NCI-H82 (cell line): ENCODE measurements around the gene IYD.
"Not testable (repeated sequence)": the region's sequence is repeated elsewhere in the genome, so short reads cannot be mapped to it uniquely, and the experiment has no call there.

Experiments
- DNase-seq: peaks from one replicate; lab custom pipeline; 2025; lab: John Stamatoyannopoulos, UW

The IYD gene

DNA sequence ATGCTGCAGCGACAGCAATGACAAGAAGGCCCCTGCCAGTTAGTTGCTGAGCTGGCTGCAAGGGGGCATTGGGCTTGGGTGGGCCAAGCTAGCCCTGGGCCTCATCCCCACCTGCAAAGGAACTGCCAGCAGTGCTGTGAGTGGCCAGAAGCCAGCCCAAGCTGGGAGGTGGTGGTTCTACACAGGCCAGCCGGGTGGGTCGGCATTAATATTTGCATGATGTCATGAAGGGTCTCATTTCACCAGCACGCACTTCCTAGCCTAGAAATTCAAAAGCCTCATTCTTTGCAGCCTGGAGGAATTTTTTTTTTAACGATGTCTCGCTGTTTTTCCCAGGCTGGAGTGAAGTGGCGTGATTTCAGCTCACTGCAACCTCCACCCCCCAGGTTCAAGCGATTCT, 62.0 kb downstream of the IYD start:
- no peak for DNase-seq

DNA sequence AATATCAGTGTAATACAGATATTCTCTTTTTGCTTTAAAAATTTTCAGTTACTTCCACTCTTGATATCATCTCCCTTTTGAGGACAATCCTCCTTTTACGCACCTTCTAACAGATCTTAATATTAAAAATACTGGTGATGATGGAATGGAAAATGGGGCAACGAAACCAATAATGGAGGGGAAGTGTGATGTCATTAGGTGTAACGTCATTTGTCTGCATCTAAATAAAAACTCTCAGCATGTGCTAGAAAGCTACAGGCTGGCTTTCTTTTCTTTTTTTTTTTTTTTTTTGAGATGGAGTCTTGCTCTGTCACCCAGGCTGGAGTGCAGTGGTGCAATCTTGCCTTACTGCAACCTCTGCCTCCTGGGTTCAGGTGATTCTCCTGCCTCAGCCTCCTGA, 66.5 kb downstream of the IYD start:
- DNase-seq: no peak

DNA sequence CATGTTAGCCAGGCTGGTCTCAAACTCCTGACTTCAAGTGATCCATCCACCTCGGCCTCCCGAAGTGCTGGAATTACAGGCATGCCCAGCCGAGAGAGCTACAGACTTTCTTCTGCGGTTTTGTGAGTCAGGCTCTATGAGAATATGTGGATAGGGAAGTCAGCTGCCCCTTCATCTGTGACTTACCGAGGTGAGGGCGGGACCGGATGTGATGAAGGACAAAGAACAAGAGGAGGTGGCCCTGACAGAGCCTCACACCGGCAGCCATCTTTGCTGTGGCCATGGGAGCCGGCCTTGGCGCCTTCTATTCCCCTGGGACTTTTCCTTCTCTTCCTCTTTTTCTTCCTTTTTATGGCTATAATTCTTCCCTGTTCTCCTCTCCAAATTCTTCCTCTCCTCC, 67.0 kb downstream of the IYD start:
- no peak for DNase-seq

DNA sequence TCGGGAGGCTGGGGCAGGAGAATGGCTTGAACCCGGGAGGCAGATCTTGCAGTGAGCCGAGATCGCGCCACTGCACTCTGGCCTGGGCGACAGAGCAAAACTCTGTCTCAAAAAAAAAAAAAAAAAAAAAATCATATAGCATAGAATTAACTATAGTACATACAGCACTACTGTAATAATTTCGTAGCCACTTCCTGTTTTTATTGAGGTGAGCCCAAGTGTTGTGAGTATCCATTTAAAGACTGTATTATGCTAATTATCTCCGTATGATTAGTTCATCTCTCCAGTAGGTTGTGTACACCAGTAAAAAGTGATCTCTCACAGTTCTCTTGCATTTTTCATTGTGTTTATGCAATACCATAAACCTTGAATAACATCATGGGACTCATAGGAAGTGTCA, 70.6 kb downstream of the IYD start:
- DNase-seq: no peak

DNA sequence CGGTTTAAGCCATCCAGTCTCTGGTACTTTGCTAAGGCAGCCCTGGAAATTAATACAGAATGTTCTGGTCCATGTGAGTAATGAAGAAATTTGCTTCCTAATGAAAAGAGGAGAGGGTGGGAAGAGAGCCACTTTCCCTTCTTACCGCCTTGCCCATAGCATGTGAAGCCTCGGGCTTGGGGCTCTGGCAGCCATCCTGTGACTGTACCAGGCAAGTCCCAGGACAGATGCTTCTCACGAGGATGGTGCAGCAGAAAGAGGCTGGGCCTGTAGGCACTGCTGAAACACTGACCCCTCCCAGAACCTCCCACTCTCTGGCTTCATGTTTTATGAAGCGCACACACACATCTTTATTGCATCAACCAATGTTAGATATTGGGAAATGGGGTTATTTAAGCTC, 74.8 kb downstream of the IYD start:
- DNase-seq: no peak

DNA sequence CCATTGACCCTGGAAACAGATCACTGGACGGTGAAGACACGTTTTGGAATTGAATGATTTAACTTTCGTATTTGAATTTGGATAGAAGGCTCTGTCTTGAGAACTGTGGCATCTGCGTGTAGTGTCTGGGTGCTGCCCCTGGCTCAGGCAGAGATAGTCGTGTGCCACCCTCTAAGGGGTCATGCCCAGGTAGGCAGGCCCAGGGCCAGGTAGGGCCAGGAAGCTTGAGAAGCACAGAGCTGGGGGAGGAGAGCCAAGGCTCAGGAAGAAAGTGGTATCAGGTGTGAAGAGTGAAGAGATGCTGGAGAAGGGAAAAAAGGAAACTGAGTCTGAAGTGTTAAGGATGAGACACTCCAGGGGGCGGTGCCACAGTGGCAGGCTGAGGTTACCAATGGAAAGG, 75.5 kb downstream of the IYD start:
- DNase-seq: no peak

DNA sequence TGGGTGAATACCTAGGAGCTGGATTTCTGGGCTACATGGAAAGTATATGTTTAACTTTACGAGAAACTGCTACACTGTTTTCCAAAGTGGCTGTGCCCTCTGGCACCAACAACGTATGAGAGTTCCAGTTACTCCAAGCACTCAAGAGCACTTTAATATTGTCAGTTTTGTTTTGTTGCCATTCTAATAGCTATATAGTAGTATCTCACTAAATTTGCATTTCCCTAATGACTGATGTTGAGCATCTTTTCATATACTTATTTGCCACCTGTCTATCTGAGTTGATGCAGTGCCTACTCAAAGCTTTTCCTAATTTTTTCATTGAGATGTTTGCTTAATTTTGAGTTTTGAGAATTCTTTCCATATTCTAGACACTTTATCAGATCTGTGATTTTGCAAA, 76.7 kb downstream of the IYD start:
- DNase-seq: no peak

DNA sequence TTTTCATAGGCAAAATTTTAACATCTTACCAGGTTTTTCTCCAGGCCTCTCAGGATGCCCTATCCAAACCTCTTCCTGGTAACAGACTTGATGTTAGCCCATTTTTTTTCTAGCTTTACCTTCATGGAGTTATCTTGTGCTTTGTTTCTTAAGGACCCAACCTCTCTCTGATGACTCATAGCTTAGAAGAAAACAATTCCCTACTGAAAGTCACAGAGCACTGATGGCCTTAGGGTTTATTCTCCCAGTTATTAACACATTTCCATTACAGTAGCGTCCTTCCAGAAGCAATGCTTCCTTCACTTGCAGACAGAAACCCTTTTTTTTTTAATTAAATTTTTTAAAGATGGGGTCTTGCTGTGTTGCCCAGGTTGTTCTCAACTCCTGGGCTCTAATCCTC, 79.4 kb downstream of the IYD start:
- no peak for DNase-seq

DNA sequence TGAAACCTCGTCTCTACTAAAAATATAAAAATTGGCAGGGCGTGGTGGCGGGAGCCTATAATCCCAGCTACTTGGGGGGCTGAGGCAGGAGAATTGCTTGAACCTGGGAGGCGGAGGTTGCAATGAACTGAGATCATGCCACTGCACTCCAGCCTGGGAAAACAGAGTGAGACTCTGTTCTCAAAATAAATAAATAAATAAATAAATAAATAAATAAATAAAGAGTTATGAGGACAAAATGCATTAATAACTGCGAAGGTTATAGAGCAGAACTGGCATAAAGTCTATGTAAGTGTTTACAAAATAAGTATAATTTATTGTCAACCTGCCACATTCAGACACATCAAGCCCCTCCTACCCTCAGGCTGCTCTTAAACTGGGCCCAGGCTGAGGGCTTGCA, 80.2 kb downstream of the IYD start:
- not testable (repeated sequence) for DNase-seq

DNA sequence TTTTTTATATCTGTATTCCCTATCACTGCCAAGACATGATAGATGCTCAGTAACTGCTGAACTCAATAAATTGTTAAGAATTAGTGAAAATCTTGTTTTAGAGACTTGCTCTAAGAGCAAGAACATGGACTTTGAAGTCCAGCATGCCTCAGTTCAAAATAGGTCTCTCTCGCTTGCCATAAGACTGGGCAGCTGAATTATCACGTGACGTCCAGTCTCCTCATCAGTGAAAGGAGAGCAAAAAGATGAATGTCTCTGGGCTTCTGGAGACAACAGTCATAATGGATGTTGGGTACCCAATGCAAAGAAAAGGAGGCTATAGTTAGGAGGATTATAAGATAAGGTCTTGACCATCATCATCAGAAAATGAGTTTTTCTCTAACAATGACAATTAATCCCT, 82.1 kb downstream of the IYD start:
- no peak for DNase-seq

DNA sequence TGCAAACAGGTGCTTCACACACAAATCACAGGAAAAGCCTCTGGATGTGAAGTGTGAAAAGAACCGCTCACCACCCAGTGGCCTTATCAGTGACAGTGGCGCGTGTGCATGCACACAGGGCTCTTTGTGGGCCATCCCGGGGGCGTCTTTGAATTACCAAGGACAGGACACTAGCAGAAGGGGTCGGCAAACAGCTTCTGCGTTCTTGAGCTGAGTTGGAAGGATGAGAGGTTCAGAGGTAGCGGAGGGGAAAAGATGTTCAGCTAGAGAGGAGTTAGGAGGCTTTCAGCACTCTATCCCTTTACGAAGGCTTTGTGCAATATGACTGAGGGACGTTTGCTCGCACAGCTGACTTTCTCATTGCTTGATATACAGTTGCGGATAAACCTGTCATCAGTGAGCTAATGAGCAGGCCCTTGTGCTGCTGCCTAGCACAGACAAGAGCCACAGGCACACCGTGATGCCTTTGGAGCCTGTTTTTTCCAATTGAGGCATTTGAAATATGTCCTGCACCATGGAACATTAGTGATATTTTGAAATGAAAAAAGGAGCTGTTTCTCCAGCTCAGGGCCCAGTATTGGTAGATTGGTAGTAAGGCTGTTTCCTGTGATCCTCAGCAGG, 83.1 kb downstream of the IYD start:
- no peak for DNase-seq

DNA sequence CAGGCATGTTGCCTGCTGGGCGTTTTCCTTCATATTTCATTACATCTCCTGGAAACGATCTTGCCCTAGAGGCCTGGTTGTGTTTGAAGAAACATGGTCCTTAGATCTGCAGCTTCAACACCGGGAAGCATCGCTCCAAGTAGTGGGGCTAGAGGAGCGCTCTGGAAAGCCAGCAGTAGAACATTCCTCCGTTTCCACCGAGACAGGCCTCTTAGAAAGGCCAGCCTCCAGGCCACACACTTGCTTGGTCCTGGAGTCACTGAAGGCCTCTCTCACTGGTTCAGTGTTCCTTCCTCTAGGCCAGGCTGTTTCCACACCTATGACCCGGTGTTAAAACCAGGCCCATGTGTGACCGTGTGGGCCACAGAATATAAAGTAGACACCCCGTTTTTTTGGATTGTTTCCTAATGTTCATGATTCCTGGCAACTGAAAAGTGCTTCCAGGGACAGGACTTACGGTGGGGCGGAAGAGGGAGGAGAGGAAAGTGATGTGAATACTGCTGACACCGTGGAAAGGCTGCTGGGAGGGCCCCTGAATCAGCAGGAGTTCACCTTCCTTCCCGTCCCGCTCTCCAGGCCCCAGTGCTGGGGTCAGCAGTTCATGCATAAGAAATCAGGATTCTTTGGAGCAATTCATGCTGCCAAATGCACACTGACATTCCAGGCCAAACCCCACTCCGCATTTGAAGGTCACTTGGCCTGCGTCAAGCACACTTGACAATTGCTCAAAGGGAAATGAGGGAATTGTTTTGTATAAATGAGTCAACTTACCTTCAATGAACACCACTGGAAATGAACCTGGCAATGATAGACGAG, 83.8 kb downstream of the IYD start:
- DNase-seq: no peak

DNA sequence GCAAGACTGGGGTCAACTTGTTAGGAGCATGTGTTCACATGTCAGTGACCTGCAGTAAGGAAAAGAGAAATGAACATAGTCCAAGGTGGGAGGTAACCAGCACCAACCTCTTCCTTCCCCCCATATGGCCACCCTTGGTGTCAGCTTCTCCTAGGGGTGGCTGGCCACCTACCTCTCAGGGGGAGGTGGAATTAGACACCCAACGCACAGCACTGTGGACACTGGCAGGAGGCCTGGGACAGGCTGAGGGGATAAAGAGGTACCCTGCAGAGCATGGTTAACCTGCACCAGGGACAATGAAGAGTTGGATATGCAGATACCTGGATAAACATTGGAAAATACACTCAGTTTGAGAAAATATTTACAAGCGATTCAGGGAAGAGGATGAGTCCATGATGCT, 84.5 kb downstream of the IYD start:
- no peak for DNase-seq
